CD4-positive, alpha-beta T cell treated with Interleukin-1 beta for 1 hour (primary cell): ENCODE results near the gene CDC42EP5.

Experiments
- DNase-seq, 2 donors: peaks; one replicate each; pipeline ENCODE4 v3.0.0-alpha.2; 2020 to 2022

Gene CDC42EP5

DNA sequence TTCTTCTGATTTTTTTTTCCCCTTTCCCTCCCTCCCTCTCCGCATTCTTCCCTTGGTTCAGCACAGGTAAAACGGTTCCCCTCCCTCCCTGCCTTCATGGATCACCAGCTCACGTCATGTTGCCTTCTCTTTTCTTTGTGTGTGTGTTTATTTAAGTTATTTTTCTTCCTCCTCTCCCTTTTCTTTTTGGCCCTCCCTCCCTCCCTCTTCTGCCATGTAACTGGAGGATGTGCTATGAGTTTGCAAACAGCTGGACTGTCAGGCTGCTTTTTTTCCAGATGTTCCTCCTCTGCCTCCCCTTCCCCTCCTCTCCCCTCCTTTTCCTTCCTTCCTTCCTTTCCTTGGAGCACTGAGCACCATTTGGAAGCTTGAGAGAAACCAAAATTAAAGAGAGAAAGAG is 11.5 kb downstream of the CDC42EP5 start:
- no peak for DNase-seq

DNA sequence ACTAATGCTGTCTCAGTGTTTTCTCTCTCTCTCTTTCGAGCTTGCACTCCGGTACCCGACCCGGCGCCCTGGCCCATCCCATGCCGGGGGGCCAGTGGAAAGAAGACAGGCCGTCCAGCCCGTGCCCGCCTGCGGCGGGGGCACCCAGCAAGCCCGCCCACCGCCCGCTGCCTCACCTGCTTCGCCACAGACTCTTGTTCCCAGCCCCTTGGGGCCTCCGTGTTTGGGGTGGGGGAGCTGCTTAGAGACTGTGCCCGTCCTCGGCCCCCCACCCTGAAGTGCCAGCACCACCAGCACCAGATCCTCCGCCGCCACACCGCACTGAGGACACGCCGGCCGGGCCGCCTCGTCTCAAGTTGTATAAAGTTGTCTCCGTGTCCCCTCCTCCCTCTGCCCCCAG is 11.9 kb downstream of the CDC42EP5 start:
- DNase-seq: no peak

DNA sequence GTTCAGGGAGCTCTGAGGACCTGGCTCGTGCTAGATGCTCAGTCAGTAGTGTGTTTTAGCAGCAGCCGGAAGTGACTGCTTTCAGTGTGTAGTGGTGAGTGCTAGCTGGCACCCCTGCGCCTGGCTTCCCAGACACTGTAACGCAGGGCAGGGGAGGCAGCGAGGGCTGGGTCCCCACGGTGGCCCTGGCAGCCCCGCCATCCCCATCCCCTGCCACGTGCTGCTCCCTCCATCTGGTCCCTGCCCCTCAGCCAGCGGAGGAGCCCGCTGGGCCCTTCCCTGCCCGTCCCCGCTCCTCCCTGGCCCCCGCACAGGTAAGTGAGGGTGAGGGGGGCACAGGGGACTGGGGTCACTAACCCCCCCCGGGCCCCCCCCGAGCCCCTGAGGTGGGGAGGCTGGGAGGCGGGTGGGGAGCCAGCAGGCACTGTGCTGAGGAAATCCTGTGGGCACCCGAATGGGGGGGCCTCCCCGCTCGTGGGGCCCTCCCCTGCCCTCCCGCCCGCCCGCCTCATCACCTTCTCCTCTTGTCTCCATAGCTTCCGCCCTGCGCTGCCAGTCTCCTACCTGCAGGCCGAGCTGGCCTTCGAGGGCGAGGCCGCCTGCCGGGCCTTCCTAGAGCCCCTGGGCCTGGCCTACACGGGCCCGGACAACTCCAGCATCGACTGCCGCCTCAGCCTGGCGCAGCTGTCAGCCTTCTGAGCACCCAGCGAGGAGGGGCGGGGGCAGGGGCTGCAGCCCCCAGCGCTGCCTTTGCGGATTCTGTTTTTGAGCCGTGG is 12.7 kb downstream of the CDC42EP5 start:
- no peak for DNase-seq

DNA sequence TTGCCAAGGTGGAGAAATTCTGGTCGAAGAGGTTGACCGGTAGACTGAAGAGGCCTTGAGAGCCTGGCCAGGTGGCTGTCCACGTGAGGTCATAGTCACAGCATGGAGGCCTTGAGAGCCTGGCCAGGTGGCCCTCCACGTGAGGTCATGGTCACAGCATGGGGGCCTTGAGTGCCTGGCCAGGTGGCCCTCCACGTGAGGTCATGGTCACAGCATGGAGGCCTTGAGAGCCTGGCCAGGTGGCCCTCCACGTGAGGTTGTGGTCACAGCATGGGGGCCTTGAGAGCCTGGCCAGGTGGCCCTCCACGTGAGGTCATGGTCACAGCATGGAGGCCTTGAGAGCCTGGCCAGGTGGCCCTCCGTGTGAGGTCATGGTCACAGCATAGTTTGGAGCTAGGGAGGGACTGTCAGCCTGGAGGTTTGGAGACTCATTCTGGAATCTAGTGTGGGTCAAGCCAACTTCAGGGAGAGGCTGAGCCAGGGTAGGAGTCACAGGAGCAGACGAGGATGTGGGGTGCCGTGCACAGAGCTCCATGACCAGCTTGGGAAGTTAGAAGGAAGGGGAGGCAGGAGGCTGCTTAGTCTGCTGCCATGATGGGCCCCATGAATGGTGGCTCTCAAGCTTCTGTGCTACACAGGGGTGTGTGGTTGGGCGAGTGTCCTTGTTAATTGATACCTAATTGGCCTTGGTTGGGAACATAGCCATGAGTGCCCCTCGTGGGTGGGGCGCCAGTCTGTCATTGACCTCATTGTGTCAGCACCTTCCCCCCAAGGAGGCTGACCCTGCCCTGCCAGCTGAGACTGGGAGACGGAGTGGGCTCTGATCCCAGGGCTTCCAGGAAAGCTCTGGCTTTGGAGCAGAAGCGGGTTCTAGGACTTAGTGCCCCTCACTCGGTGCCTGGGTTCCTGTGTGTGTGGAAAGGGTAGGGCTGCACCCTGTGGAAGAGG is 13.5 kb downstream of the CDC42EP5 start:
- DNase-seq: no peak

DNA sequence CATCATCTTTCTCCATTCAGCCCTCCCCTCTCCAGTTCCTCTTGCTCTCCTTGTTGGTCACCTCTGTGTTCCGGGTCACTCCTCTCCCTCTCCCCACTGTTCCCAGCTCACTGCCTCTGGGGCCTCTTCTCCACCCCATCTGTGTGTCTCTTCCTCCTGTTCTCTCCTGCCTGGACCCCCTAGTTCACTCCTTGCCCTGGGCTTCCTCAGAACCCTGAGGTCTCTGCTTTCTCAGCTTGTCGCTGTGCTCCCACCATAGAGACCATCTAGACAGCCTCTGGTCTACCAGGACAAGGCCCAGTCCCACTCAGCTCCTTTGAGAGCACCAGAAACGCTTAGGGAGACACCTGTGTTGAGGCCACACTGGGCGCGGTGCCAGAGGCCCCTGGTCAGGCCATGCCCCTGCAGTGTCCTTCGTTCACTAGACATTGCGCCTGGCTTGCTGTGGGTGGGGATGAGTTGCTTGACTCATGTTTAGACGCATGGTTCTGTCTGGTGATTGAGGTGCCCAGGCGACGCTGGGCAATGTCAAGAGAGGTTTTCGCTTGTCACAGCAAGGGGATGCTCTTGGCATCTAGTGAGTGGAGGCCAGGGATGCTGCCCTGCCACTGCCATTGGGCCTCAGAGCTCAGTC is 14.3 kb downstream of the CDC42EP5 start:
- no peak for DNase-seq

DNA sequence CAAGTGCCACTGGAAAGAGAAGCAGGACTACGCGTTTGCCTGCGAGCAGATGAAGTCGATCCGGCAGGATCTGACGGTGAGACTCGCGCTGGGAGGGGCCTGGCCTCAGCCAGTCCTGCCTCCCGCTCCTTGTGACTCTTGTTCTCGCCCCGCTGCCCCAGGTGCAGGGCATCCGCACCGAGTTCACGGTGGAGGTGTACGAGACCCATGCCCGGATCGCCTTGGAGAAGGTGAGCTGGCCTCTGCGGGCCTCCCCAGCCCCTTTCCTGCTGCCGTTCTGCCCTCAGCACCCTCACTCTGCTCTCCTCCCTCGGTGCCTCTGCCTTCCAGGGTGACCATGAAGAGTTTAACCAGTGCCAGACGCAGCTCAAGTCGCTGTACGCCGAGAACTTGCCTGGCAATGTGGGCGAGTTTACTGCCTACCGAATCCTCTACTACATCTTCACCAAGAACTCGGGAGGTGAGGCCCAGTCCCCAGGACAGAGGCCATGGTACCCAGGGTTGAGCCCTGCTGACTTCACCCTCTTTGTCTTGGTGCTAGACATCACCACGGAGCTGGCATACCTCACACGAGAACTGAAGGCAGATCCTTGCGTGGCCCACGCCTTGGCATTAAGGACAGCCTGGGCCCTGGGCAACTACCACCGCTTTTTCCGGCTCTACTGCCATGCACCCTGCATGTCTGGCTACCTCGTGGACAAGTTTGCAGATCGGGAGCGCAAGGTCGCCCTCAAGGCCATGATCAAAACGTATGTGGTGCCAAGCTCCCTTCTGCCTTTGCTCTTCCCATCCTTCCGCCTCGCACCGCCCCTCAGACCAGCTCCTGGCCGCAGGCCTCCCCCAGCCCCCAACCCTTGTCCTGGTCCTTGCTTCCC is 15.1 kb downstream of the CDC42EP5 start:
- DNase-seq: no peak

DNA sequence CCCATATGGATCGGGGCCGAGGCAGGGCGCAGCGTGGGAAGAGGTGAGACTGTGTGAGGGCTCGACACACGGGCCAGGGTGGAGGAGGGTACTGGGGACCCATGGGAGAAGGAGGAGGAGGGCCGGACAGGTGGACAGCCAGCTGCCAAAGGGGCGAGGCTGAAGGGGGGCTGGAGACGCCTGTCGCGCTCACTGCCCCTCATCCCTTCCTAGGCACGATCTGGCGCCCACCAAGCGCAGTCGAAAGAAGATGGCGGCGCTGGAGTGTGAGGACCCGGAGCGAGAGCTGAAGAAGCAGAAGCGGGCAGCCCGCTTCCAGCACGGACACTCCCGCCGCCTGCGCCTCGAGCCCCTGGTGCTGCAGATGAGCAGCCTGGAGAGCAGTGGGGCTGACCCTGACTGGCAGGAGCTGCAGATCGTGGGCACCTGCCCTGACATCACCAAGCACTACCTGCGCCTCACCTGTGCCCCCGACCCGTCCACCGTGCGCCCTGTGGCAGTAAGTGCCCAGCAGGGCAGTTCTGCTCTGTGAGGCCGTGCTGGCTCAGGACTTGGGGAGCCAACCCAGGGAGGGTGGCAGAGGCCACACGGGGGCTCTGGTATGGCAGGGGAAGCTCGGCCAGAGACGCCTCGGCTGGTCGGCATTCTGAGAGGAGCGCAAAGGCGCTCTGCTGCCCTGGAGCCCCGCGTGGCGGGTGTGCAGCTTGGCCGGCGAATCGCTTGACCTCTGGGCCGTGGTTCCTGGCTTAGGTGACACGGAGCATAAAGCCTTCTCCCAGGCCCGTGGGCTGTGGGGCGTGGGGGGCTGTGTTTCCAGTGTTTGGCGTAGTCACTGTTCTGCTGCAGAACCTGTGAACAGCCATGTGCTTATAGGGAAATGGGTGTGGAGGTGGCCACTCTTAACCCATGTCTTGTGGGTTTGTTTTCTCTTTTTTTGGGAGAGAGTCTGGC is 16.4 kb downstream of the CDC42EP5 start:
- DNase-seq: no peak

DNA sequence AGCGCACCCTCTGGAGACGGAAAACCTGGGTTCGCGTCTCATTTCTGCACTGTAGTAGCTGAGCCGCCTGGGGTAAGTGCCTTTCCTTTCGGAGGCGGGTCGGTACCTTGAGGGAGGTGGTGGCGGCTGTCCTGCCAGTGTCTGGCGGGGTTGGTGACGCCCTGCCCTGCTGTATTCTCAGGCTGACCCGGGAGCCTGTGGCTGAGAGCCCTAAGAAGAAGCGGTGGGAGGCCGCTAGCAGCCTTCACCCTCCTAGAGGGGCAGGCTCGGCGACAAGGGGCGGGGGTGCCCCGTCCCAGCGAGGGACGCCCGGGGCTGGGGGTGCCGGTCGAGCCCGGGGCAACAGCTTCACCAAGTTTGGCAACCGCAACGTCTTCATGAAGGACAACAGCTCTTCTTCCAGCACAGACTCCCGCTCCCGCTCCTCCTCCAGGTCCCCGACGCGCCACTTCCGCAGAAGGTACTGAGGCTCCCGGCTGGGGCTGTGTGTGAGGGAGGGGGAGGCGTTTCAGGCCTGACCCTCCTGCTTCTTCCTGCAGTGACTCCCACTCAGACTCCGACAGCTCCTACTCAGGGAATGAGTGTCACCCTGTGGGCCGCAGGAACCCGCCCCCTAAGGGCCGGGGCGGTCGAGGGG is 17.2 kb downstream of the CDC42EP5 start:
- DNase-seq: no peak

DNA sequence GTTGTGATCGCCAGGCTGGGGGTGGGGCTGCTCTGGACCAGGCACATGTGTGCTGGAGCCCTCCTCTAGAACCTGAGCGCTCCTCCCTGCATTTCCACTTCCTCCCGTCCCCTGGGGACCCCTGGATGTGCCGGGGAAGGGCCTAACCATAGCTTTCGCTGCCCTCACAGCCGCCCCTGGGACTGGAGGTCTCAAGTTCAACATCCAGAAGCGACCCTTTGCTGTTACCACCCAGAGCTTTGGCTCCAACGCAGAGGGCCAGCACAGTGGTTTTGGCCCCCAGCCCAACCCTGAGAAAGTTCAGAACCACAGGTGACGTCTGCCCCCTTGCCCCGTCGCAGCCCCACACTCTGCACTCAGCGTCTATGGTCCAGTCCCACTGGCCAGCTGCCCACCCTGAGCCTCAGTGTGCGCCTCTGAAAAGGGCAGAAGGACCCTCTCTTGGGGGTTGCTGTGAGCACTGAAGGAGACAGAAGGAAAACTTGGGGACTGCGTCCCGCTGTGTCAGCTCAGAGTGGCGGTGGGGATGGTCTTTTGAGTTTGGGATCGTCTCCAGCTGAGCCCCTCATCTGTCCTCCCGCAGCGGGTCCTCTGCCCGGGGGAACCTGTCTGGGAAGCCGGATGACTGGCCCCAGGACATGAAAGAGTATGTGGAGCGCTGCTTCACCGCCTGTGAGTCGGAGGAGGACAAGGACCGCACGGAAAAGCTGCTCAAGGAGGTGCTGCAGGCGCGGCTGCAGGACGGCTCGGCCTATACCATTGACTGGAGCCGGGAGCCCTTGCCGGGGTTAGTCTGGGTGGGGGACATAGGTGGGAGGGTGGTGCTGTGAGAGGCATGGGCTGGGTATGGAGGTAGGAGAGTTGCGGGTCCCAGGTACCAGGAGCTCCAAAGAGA is 18.1 kb downstream of the CDC42EP5 start:
- no peak for DNase-seq

DNA sequence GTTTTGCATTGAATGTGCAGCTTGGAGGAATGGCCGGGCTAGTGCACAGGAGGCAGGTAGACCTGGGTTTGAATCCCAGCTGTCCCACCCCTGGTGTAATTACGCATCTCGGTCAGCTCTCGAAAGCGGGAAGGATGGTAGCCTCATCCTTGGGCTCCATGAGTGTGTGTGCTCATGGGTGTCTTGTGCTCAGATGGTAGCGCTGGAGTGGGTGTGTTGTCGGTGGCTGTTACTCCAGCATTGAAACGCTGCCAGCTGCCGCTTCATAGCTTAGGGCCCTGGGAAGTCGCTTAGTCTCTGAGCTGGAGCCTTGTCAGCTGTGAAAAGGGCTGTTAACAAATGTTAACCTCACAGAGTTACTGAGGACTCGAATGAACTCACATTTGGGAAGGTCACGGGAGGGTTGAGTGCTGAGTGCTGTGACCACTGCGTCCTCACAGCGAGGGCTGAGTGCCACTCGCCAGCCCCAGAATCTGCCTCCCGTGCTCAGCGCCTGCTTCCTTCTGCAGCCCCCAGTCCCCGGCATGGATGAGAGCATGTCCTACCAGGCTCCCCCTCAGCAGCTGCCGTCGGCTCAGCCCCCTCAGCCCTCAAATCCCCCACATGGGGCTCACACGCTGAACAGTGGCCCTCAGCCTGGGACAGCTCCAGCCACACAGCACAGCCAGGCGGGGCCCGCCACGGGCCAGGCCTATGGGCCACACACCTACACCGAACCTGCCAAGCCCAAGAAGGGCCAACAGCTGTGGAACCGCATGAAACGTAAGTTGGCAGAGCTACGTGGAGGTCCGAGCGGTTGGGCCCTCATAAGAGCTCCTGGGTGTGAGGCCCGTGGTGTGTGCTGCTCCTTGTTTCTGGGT is 18.9 kb downstream of the CDC42EP5 start:
- DNase-seq: no peak

DNA sequence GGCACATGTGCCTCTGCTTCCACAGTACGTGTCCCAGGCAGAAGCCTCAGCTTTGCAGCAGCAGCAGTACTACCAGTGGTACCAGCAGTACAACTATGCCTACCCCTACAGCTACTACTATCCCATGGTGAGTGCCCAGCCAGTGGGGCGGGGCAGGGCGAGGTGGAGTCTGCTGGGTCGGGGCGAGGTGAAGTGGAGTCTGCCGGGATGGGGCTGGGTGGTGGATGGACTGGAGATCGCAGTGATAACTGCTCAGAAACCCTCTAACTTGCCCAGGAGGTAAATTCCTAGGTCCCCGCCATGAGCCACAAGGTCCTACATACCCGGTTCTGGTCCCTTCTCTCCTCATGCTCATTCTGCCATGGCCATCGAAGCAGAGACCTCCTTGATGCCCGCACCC is 20.5 kb downstream of the CDC42EP5 start:
- DNase-seq: no peak

DNA sequence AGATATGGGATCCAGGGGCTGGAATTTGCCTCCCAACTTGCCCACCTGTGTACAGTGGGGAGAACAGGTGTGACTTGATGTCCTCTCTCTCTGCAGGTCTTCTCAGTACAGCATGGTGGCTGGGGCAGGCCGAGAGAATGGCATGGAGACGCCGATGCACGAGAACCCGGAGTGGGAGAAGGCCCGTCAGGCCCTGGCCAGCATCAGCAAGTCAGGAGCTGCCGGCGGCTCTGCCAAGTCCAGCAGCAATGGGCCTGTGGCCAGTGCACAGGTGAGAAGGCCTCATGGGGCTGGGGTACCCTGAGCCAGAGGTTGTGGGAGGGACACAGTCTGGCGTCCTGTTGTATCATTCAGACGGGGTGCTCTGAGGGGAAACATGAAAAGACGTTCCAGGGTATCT is 21.1 kb downstream of the CDC42EP5 start:
- DNase-seq: no peak

DNA sequence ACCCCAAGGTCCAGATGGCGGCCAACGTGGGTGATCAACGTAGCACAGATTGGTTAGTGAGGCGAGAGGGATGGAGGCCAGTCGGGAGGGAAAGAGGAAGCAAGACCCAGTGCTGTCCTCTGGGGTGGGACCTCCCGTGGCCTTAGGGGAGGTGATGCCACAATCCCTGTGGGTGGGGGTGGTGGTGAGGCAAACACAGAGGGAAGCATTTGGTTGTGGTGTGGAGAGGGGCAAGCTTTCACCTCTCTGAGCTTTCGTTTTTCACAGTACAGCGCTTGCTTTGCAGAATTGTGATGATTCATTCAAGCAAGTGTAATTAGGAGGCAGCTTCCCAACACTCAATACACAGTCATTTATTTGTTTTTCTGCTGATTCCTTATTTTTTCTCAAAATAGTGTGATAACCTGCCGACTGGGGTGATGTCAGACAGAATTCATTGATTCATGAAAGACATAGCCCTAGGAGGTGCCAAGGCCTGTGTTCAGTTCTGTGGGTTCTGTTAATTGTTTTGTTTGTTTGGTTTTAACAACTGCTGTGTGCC is 21.7 kb downstream of the CDC42EP5 start:
- DNase-seq: peak in 1 of 2 donors; percentile 50

DNA sequence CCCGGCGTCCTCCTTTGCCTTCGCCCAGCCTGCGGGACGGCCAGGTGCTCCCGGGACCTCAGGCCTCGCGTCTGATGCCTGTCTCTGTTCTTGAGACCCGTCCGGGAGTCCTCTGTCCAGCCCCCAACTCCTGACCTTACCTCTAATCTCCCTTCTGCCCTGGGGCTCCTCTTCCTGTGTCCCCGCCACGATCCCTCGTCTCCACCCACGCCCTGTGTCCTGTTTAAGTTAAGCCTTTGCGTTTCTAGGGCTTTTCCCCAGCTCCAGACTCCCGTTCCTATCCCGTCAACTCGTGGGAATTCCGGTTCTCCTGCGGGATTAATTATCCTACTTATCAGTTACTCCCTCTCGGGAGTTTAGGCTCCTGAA is 23.4 kb downstream of the CDC42EP5 start:
- no peak for DNase-seq

DNA sequence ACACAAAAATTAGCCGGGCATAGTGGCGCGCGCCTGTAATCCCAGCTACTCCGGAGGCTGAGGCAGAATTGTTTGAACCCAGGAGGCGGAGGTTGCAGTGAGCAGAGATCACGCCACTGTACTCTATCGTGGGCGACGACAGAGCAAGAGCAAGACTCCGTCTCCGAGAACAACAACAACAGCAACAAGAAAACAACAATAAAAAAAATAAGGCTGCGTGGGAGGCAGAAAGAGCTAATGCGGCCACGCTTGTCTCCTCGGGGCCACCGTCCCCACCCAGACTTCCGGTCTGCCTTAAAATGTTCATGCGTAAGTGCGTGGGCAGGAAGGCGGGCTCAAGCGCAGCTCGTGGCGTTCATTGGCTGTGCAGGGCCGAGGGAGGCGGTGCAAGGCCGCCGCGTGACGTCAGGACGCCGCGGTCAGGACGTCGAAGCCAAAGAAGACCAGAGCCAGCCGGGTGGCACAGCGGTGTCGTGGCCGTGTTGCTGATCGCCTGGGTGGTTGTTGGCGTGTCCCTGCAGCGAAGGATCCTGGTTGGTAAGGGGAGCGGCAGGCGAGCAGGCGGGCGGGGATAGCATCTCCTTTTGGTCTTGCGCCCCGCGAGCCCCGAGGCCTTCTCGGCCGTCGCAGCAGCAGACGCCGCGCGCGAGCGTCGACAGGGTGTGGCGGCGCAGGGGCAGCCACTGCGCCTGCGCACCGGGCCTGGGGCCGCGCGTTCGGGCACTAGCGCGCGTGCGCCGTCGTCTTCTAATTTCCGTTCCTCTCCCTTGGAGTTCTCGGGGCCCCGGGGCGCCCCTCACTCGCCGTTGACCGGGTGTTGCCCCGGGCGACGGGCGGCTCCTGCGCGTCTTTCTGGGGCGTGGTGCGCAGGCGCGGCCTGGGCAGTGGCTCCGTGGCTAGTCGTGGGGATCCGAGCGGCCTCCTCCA is 24.1 kb downstream of the CDC42EP5 start, which contains the start of gene LENG8:
TSS of gene LENG8 (plus strand) at position 426 of the 927 bp plus-strand sequence. CDS start 2,146 bp downstream, outside the sequence.
- peak; percentile 98 to 99 for DNase-seq

DNA sequence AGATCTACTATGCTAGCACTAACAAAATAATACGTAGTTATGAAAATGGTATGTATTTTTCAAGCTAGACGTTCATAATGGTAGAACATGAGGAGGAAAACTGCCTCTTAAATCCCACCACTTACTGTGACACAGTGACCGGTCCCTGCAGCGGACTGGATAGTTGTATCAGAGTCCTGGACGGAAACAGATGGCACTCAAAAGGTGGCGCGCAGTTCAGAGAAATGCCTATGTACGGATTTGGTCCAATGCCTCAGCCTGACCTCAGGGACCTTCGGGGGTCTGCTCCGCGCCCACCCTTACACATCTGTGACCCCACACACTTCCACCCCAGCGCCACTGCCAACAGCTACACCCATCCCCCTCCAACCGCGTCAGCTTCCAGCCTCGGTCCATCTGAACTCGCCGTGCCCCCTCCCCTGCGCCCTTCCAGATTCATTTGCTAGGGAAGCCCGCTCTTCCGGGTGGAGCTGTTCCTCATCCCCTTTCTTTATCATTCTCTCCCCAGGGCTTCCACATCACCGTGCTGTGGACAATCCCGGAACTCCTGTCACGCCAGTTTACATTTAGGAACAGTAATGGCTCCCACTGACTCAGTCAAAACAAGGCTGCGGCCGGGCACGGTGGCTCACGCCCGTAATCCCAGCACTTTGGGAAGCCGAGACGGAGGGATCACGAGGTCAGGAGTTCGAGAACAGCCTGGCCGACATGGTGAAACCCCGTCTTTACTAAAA is 24.9 kb downstream of the CDC42EP5 start:
- DNase-seq: peak; percentile 45 to 50
